AG09309 (cell line): ENCODE data around the gene COPS3.
A peak's percentile ranks its signal among the peaks of the same experiment; 100 is the strongest.
"Not testable (repeated sequence)": the region's sequence is repeated elsewhere in the genome, so short reads cannot be mapped to it uniquely, and the experiment has no call there.

Source experiments
- DNase-seq: peaks from one replicate; pipeline ENCODE4 v3.0.0-alpha.2; 2010; ENCODE audit warnings: low read depth
- H3K4me3 ChIP-seq: 2 replicates; pipeline ENCODE4 v1.5.1; 2011; ENCODE audit warnings: mild to moderate bottlenecking, low read depth, low read length, moderate library complexity; ENCODE audit not compliant: control insufficient read depth
- CTCF ChIP-seq: IDR thresholded peaks from 2 replicates; pipeline ENCODE4 v1.5.1; 2011; ENCODE audit warnings: mild to moderate bottlenecking, low read depth, low read length, inconsistent platforms; ENCODE audit not compliant: insufficient read depth, control insufficient read depth; ENCODE audit errors: missing control alignments

The COPS3 gene

GRCh38 chr17:17264430-17264829 is 16.6 kb downstream of the COPS3 start:
- no peak for TF ChIP-seq CTCF
- no peak overlapping the region for H3K4me3 ChIP-seq
- DNase-seq: no peak

GRCh38 chr17:17258998-17259397 is 22.0 kb downstream of the COPS3 start:
- DNase-seq: no peak
- no peak overlapping the region for H3K4me3 ChIP-seq
- no peak for TF ChIP-seq CTCF

GRCh38 chr17:17258011-17258410 is 23.0 kb downstream of the COPS3 start:
- H3K4me3 ChIP-seq: no peak overlapping the region
- DNase-seq: no peak
- no peak for TF ChIP-seq CTCF

GRCh38 chr17:17256316-17256715 is 24.7 kb downstream of the COPS3 start:
- no peak overlapping the region for H3K4me3 ChIP-seq
- TF ChIP-seq CTCF: no peak

GRCh38 chr17:17255689-17256088 is 25.4 kb downstream of the COPS3 start:
- DNase-seq, H3K4me3 ChIP-seq: not testable (repeated sequence)

More at GRCh38 chr17:17256316-17256715, 24.7 kb downstream of the COPS3 start:
- DNase-seq: no peak

- H3K4me3 ChIP-seq: no peak overlapping the region
- DNase-seq: peak; percentile 25
- TF ChIP-seq CTCF: no peak
Measured at GRCh38 chr17:17254036-17254435, 27.0 kb downstream of the COPS3 start.

- no peak for TF ChIP-seq CTCF
- DNase-seq: no peak
- no peak overlapping the region for H3K4me3 ChIP-seq
Measured at GRCh38 chr17:17253406-17253805, 27.6 kb downstream of the COPS3 start.
